ENCODE results near the gene SDR39U1. TPM values are rescaled to one million over a fixed set of nuclear protein-coding genes. Genes with fewer than 3 reads are reported as not detected.

The SDR39U1 gene
- total RNA-seq, 1 experiment from 2014 or later: 61.8 TPM

- no peaks in the 10 kb centered on the region for H3K79me2 ChIP-seq (ENCODE audit: insufficient read depth, low read length)
- H3K27me3 ChIP-seq (ENCODE audit: insufficient read depth, low read length): no peaks in the 10 kb centered on the region
- H3K36me3 ChIP-seq (ENCODE audit: control insufficient read depth in 1 of 2, insufficient read depth in 2 of 2, low read length in 2 of 2): no peaks in the 10 kb centered on the region
- no peaks in the 10 kb centered on the region for H3K9me3 ChIP-seq (ENCODE audit: control insufficient read depth in 1 of 2, insufficient read depth in 1 of 2, low read depth in 1 of 2, low read length in 2 of 2)
- H2AFZ ChIP-seq (ENCODE audit: low read depth, low read length, poor library complexity, severe bottlenecking): no peak overlapping the region
- no peak overlapping the region for H3K4me2 ChIP-seq (ENCODE audit: low read length)
- H3K4me3 ChIP-seq (replicated peaks in 1 of 2; ENCODE audit: low read depth in 1 of 2, low read length in 2 of 2): no peak overlapping the region
- H3K4me1 ChIP-seq (ENCODE audit: control insufficient read depth in 1 of 2, insufficient read depth in 2 of 2, low read length in 2 of 2): no peaks in the 10 kb centered on the region
- TF ChIP-seq EGR1 (IDR thresholded peaks at IDR 0.05; ENCODE audit: low read depth) (no peak), RAD21 (IDR thresholded peaks at IDR 0.05; ENCODE audit: low read depth) (no peak), EZH2phosphoT487 (IDR thresholded peaks at IDR 0.05; ENCODE audit: borderline replicate concordance) (no peak), CBX3 (IDR thresholded peaks at IDR 0.05; ENCODE audit: low read depth) (no peak), CTCF (IDR thresholded peaks at IDR 0.05 in 2 of 3, conservative IDR thresholded peaks at IDR 0.05 in 1 of 3; ENCODE audit: borderline replicate concordance in 1 of 3, insufficient read depth in 1 of 3, low read depth in 2 of 3, low read length in 2 of 3) (no peak), ELF1 (IDR thresholded peaks at IDR 0.05; ENCODE audit: borderline replicate concordance, low read depth) (no peak), EZH2 (IDR thresholded peaks at IDR 0.05) (no peak), SRF (IDR thresholded peaks at IDR 0.05; ENCODE audit: low read depth) (no peak)
- H4K20me1 ChIP-seq (ENCODE audit: insufficient read depth): no peaks in the 10 kb centered on the region
- intact Hi-C loops (cut with micrococcal nuclease): no loop called here
- no peak overlapping the region for H3K9ac ChIP-seq (ENCODE audit: low read length)
- ATAC-seq (no peak), DNase-seq (ENCODE audit: low read depth, low spot score) (no peak)
- POLR2A ChIA-PET: no interaction called here
- no peaks in the 10 kb centered on the region for H3K9me2 ChIP-seq (ENCODE audit: insufficient read depth)
- RAD21 ChIA-PET (ENCODE audit: low non-redundant PET in 1 of 2, low total read pairs in 2 of 2, uncharacterized antibody in 2 of 2, unreplicated experiment in 2 of 2): no interaction called here
- no peak overlapping the region for H3K27ac ChIP-seq (ENCODE audit: low read depth, low read length)
- BruUV-seq (replicated peaks): no TSS peak
- CTCF ChIA-PET: interaction anchor here (0.6 to 1.0 kb wide), 2 partner anchors 30 to 164 kb away, joined by 3 to 4 read pairs; partner anchors contain the start of gene TINF2
These were observed 36.2 kb downstream of the SDR39U1 start for GRCh38 chr14:24406416-24406815.

- no TSS peak for BruUV-seq (replicated peaks)
- intact Hi-C loops (cut with micrococcal nuclease): no loop called here
- Histone ChIP-seq H3K4me3 (replicated peaks in 1 of 2; ENCODE audit: low read depth in 1 of 2, low read length in 2 of 2) (no peak overlapping the region), H3K9ac (ENCODE audit: low read length) (no peak overlapping the region), H3K27ac (ENCODE audit: low read depth, low read length) (no peak overlapping the region), H3K9me2 (ENCODE audit: insufficient read depth) (no peaks in the 10 kb centered on the region), H3K36me3 (ENCODE audit: control insufficient read depth in 1 of 2, insufficient read depth in 2 of 2, low read length in 2 of 2) (no peaks in the 10 kb centered on the region), H3K4me1 (ENCODE audit: control insufficient read depth in 1 of 2, insufficient read depth in 2 of 2, low read length in 2 of 2) (no peaks in the 10 kb centered on the region), H3K79me2 (ENCODE audit: insufficient read depth, low read length) (no peaks in the 10 kb centered on the region), H3K27me3 (ENCODE audit: insufficient read depth, low read length) (no peaks in the 10 kb centered on the region), H4K20me1 (ENCODE audit: insufficient read depth) (no peaks in the 10 kb centered on the region), H3K9me3 (ENCODE audit: control insufficient read depth in 1 of 2, insufficient read depth in 1 of 2, low read depth in 1 of 2, low read length in 2 of 2) (no peaks in the 10 kb centered on the region), H3K4me2 (ENCODE audit: low read length) (no peak overlapping the region), H2AFZ (ENCODE audit: low read depth, low read length, poor library complexity, severe bottlenecking) (no peak overlapping the region)
- ATAC-seq (no peak), DNase-seq (ENCODE audit: low read depth, low spot score) (no peak)
- RAD21 ChIA-PET (ENCODE audit: low non-redundant PET in 1 of 2, low total read pairs in 2 of 2, uncharacterized antibody in 2 of 2, unreplicated experiment in 2 of 2): no interaction called here
- no peak for TF ChIP-seq ZFX (IDR thresholded peaks at IDR 0.05)
- no peak for TF ChIP-seq SRF (IDR thresholded peaks at IDR 0.05; ENCODE audit: low read depth)
- TF ChIP-seq CTCF (IDR thresholded peaks at IDR 0.05 in 2 of 3, conservative IDR thresholded peaks at IDR 0.05 in 1 of 3; ENCODE audit: borderline replicate concordance in 1 of 3, insufficient read depth in 1 of 3, low read depth in 2 of 3, low read length in 2 of 3): no peak
- no peak for TF ChIP-seq FOSL1 (IDR thresholded peaks at IDR 0.05; ENCODE audit: low read depth)
- no peak for TF ChIP-seq RAD21 (IDR thresholded peaks at IDR 0.05; ENCODE audit: low read depth)
- no peak for TF ChIP-seq ELF1 (IDR thresholded peaks at IDR 0.05; ENCODE audit: borderline replicate concordance, low read depth)
- TF ChIP-seq JUND (IDR thresholded peaks at IDR 0.05): no peak
- CTCF ChIA-PET: interaction anchor here (1.1 kb wide), 1 partner anchor 39 kb away, joined by 4 read pairs; no protein-coding TSS in a partner anchor
- POLR2A ChIA-PET: no interaction called here
These were observed 37.8 kb downstream of the SDR39U1 start for GRCh38 chr14:24404814-24405213.
